SK-N-SH treated with all-trans-retinoic acid at 6 μM for 48 hours (cell line): ENCODE results near the gene CERS5.

Experiments used
- GLIS3 ChIP-seq: fragments of 250-450 bp; sonication (Bioruptor Pico); IDR thresholded peaks from 2 replicates; pipeline ENCODE4 v1.5.0; 2020; ENCODE audit warnings: mild to moderate bottlenecking, moderate library complexity
- OSR1 ChIP-seq: fragments of 250-450 bp; sonication (Bioruptor Pico); IDR thresholded peaks from 2 replicates; pipeline ENCODE4 v1.8.0; 2022; ENCODE audit warnings: moderate library complexity, mild to moderate bottlenecking, inconsistent platforms
- SNAI2 ChIP-seq: fragments of 250-450 bp; sonication (Bioruptor Pico); IDR thresholded peaks from 2 replicates; pipeline ENCODE4 v1.5.0; 2020; ENCODE audit warnings: mild to moderate bottlenecking, moderate library complexity
- TCF4 ChIP-seq: fragments of 250-450 bp; sonication (Bioruptor Pico); IDR thresholded peaks from 2 replicates; pipeline ENCODE4 v1.8.0; 2021; ENCODE audit warnings: mild to moderate bottlenecking, moderate library complexity, borderline replicate concordance
- TOX ChIP-seq: fragments of 250-450 bp; sonication (Bioruptor Pico); IDR thresholded peaks from 2 replicates; pipeline ENCODE4 v1.8.0; 2021; ENCODE audit warnings: mild to moderate bottlenecking, moderate library complexity, borderline replicate concordance
- ZFP3 ChIP-seq: fragments of 250-450 bp; sonication (Bioruptor Pico); IDR thresholded peaks from 2 replicates; pipeline ENCODE4 v1.5.0; 2020; ENCODE audit warnings: mild to moderate bottlenecking, moderate library complexity
- TF ChIP-seq, protein P1 (sequence below): fragments of 250-450 bp; sonication (Bioruptor Pico); IDR thresholded peaks from 2 replicates; pipeline ENCODE4 v1.8.0; 2020; ENCODE audit warnings: mild to moderate bottlenecking, moderate library complexity, borderline replicate concordance
- TF ChIP-seq, protein P2 (sequence below): fragments of 250-450 bp; sonication (Bioruptor Pico); IDR thresholded peaks from 2 replicates; pipeline ENCODE4 v1.5.1; 2020; ENCODE audit warnings: low read depth, mild to moderate bottlenecking, moderate library complexity
- TF ChIP-seq, protein P3 (sequence below): fragments of 250-450 bp; sonication (Bioruptor Pico); IDR thresholded peaks from 2 replicates; pipeline ENCODE4 v1.5.1; 2021; ENCODE audit warnings: mild to moderate bottlenecking, moderate library complexity

DNA sequence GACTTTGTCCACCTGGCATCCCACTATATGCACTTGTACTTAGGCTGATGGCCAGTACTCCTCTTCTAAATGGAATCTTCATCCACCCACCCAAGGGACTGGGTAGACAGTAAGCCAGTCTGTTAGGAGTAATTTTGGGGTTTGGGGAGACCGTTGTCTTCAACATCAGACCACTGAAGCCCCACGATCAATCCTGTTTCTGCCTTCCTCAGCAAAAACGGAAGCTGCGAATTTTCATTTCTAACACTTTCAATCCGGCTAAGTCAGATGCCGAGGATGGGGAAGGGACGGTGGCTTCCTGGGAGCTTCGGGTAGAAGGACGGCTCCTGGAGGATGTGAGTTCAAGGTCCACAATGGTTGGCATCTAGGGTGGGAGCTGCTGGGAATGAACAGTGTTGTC lies 80.0 kb downstream of the CERS5 start:
- TF ChIP-seq, protein P1, sequence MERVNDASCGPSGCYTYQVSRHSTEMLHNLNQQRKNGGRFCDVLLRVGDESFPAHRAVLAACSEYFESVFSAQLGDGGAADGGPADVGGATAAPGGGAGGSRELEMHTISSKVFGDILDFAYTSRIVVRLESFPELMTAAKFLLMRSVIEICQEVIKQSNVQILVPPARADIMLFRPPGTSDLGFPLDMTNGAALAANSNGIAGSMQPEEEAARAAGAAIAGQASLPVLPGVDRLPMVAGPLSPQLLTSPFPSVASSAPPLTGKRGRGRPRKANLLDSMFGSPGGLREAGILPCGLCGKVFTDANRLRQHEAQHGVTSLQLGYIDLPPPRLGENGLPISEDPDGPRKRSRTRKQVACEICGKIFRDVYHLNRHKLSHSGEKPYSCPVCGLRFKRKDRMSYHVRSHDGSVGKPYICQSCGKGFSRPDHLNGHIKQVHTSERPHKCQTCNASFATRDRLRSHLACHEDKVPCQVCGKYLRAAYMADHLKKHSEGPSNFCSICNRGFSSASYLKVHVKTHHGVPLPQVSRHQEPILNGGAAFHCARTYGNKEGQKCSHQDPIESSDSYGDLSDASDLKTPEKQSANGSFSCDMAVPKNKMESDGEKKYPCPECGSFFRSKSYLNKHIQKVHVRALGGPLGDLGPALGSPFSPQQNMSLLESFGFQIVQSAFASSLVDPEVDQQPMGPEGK (CRISPR knock-in tag), result no peak
- TF ChIP-seq SNAI2 (CRISPR knock-in tag) (no peak), ZFP3 (CRISPR knock-in tag) (no peak), TCF4 (CRISPR knock-in tag) (no peak), GLIS3 (CRISPR knock-in tag) (no peak), OSR1 (CRISPR knock-in tag) (no peak), TOX (CRISPR knock-in tag) (no peak)
- TF ChIP-seq, protein P2, sequence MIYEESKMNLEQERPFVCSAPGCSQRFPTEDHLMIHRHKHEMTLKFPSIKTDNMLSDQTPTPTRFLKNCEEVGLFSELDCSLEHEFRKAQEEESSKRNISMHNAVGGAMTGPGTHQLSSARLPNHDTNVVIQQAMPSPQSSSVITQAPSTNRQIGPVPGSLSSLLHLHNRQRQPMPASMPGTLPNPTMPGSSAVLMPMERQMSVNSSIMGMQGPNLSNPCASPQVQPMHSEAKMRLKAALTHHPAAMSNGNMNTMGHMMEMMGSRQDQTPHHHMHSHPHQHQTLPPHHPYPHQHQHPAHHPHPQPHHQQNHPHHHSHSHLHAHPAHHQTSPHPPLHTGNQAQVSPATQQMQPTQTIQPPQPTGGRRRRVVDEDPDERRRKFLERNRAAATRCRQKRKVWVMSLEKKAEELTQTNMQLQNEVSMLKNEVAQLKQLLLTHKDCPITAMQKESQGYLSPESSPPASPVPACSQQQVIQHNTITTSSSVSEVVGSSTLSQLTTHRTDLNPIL, result no peak
- TF ChIP-seq, protein P3, sequence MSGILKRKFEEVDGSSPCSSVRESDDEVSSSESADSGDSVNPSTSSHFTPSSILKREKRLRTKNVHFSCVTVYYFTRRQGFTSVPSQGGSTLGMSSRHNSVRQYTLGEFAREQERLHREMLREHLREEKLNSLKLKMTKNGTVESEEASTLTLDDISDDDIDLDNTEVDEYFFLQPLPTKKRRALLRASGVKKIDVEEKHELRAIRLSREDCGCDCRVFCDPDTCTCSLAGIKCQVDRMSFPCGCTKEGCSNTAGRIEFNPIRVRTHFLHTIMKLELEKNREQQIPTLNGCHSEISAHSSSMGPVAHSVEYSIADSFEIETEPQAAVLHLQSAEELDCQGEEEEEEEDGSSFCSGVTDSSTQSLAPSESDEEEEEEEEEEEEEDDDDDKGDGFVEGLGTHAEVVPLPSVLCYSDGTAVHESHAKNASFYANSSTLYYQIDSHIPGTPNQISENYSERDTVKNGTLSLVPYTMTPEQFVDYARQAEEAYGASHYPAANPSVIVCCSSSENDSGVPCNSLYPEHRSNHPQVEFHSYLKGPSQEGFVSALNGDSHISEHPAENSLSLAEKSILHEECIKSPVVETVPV, result no peak
